Embryonic facial prominence (tissue), 1 donor: ENCODE measurements around the gene DNAH6.

ENCODE experiments used
- DNase-seq: peaks from one replicate; pipeline ENCODE4 v3.0.0-alpha.2; 2016; ENCODE audit errors: extremely low spot score

DNAH6 gene

DNA sequence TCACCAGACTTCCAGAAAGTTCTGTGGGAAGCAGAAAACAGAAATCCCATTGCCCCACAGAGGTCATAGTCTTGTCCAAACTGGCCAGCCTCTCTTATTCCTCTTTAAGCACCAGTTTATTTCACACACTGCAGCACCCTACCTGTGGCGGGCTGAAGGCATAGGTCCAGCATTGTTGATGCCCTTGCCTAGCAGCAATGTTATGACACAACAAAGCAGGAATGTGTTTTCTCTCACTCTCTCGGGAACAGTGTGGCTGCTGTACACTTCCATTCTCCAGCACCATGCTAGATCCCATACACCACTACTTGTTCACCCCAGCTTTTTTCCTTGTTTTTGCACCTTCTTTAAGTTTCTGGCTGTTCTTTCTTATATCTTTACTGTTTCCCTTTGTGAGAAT is 181.6 kb downstream of the DNAH6 start:
- no peak for DNase-seq

DNA sequence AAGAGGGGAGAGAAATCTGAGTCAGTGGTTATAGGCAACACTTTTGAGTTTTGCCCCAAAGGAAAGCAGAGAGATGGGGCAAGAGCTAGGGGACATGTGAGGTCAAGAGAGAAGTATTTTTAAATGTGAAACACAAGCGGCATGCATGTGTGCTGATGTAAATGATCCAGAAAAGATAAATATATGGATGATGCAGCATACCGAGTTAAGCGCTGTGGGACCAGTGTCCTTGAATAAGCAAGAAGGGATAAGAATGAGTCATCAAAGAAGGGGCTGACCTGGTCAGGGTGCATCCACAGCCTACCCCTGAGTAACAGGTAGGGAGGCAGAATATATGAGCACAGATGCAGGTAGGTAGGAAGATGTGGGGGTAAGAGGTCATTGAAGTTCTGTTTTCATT is 183.7 kb downstream of the DNAH6 start:
- DNase-seq: no peak

DNA sequence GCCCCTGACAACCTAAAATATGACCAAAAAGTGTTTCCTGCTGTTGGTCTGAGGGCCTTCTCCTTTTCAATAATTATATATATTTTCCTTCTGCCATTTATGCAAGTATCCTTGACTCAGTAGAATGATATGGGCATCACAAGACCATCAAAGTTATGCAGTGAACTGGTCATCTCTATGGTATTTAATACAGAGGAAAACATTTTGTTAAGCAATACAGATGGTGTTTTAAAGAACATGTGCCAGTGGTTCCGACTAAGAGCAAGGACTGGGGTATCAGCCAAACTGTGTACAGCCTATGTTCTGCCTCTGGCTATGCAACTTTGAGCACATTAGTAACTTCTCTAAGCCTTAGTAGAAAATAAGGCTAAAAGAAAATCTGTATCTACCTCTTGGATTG is 185.6 kb downstream of the DNAH6 start:
- no peak for DNase-seq

DNA sequence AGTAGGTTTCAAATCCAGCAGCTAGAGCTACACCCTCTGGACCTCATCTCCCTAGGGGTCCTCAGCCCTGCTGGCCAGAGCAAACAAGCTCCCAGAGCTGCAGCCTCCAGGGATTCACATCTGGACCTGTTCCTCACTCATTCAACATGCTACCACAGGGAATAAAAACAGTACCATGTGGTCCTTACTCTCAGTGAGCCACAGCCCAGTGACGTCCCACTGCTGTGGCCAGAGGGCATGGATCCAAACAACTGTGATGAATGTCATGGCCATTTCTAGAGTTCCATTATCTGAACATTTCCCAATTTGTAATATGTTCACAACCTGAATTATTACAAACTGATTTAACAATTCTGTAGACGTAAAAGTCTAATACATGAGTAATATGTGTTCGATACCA is 186.6 kb downstream of the DNAH6 start:
- DNase-seq: no peak

DNA sequence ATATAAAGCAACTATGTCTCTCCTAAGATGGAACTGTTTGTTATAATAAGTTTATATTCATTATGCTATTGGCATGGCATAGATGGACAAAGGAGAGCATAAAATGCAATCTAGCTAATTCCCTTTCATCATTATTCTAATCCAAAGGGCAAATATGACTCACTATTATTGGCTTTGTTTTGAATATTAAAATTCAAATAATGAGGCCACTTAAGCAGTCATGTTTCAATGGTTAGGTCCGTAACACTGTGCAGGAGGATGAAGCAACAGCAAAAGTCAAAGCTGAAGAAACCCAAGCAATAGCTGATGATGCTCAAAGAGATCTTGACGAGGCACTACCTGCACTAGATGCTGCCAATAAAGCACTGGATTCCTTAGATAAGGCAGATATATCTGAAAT is 187.5 kb downstream of the DNAH6 start:
- no peak for DNase-seq

DNA sequence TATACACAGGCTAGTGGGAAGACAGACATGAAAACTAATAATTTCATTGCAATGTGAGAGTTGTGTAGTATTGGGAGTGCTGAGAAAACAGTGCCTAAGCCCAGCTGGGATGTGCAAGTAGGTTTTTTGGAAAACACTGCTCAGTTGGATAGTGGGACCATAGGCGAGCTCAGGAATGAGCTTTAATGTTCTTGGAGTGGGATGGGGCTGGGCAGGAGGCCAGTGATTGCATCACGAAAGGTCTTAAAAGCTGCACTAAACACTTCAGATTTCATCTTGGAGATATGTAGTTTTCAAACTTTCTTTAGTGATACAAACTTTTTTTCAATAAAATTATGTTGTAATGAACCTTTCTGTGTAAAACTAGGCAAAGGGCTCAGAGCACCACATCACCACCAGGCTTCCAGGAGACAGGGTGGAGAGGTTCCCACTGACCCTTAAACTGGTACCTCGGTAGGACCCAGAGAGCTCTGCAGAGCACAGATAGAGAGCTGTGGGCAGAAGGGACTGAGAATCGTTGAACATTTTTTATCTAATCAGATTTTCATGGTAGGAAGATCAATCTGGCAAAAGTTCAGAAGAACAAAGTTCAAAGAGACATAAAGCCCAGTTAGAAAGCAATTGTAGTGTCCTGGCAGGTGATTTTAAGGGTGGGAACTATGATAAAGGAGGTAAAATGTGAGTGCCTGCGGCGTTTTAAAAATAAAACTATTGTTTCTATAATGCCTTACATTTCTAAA is 188.4 kb downstream of the DNAH6 start:
- DNase-seq: no peak

DNA sequence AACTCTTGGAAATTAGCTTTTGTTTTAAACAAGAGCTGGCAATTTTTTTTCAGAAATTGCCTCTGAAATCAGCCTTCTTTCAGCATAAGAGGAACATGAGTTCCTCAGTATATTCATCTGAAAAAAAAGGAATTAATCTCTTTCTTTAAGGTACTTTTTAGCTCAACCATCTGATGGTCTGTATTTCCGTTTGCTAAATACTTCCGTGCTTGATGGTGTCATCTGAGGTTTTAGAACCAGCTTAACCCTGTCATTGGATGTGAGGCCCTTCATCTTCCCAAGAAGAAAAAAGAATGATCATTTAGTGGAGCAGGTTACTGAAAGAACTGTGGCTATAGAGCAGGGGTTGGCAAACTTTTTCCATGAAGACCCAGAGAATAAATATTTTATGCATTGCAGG is 189.6 kb downstream of the DNAH6 start:
- DNase-seq: no peak

DNA sequence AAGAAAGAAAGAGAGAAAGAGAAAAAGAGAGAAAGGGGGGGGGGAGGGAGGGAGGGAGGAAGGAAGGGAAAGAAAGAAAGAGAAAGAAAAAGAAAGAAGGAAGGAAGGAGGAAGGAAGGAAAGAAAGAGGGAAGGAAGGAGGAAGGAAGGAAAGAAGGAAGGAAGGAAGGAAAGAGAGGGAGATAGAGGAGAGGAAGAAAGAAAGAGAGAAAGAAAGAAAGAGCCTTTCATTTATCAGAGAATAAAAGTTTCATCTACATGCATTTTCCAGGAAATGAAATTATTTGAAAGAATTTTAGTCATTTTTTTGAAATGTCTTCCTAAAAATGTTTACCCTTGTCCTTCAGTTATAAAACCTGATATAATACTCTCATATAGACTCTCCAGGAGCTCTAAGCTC is 192.1 kb downstream of the DNAH6 start:
- DNase-seq: no peak

DNA sequence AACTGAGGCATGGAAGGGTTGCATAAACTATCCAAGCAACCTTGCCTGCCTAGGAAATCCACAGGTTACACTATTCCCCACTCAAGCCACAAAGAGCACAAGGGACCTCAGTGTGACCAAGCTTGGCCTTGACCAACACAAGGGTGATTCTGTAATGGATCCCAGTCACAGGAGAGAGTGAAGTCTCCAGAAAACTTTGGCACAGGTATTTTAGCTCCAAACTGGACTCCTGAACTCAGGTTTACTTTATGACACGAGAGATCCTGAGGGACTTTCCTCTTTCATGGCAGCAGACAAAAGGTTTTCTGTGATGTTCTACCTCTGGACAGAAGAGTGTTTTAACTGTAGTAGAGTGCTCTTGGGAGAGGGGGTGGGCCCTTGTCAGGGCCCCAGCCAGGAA is 195.4 kb downstream of the DNAH6 start:
- DNase-seq: no peak

DNA sequence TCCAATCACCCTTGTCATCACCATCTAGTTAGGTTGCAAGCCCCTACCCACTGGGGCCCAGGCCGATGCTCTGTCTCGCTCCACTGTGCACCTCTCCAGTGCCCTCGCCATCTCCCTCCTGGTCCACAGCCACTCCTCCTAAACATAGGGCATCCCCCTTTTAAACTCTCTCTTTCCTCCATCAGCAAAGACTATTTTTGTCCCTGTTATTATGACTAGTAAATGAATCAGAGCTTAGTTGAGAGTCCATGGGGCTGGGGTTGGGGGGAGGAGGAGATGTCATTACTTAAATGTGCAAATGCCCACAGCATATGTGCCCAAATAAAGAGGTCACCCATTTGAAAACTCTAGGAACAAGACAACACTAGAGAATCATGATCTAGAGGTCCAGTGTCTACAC is 197.1 kb downstream of the DNAH6 start:
- DNase-seq: no peak

DNA sequence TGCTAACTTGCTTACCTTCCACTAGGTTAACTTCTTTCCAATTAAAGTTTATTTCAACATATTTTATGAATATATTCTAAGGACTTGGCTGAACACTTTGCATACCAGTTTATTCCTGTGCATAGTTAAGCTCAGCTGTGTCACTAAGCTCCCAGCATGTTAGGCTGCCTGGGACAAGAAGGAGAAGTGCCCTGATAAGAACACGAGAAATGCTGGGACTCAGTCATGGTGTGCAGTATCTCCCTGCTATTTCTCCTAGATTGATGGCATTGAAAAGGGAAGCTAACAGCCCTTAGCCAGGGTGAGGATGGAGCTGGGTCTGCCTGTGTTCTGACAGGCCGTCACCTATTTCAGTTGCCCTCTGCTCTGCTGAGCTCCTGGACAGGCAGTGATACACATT is 200.3 kb downstream of the DNAH6 start:
- DNase-seq: no peak

DNA sequence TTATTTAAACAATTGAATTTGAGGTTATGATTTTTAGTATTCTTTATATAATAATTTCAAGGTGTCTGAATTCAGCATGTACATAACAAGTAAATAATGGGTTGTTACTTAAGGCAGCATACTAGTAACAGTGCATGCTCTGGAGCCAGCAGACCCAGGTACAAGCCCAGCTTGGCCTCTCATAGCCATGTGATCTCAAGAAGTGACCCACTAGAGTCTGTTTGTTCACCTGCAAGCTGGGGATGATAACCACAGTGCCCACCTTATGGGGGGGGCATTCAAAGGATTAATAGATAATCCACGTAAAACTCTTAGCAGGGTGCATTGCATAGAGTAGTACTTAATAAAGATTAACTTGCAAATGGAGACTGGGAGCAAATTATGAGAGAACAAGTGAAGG is 201.0 kb downstream of the DNAH6 start:
- DNase-seq: no peak

DNA sequence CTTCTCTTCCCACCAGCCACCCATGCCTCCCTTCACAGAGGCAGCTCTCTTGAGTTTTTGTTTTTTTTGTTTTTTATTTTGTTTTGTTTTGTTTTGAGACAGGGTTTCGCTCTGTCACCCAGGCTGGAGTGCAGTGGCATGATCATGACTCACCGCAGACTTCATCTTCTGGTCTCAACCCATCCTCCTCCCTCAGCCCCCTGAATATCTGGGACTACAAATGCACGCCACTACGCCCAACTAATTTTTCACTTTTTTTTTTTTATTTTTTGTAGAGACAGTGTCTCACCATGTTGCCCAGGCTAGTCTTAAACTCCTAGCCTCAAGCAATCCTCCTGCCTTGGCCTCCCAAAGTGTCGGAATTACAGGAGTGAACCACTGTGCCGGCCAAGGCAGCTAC is 203.1 kb downstream of the DNAH6 start:
- DNase-seq: no peak

DNA sequence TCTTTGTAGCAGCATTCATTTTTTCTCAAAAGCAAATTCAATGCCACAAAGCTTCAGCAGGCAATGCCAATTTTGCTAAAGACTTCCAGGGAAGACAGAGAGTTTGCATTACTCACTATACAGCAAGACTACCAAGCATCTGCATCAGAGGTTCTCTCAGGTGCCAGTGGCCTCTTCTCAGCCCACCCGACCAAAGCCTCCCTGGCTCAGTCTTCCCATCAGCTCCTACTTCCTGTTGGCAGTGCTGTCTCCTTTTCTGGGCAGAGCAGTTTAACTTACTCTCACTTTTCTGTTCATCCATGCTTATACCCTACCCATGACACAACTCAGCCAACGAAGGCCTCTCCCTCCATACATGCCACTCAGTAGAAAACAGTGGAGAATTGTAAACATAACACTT is 207.5 kb downstream of the DNAH6 start:
- DNase-seq: no peak

DNA sequence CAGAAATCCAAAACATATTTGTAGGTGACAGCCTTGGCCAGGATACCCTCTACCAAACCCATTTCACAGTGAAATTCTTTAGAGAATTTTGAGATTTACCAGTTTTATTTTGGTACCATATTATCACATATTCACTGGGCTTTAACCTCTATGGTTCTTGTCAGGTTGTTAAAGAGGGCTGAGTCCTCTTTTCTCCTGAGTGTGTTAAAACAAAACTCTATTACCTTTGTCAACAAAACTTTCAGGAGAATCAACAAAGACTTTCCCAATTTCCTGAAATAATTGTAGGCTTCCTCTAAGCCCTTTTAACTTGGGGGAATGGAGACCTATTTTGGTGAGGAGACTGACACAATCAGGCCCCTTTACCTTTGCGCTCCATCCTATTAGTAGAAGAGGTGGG is 209.4 kb downstream of the DNAH6 start:
- no peak for DNase-seq

DNA sequence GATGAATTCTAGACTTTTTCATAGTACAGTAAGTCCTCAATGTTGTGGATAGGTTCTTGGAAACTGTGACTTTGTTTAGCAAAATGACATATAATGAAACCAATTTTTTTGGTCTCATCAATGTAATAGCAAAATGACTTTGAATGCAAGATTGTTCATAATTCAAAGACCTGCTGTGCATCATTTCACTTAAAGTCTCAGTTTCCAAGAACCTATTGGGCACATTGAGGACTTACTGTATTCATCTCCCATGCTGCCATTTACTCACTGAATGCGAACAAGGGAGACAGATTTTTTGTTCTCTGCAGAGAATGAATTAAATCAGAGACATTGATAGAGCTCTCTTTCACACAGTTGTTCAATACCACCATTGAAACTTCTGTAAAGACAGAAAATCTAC is 211.0 kb downstream of the DNAH6 start:
- no peak for DNase-seq

DNA sequence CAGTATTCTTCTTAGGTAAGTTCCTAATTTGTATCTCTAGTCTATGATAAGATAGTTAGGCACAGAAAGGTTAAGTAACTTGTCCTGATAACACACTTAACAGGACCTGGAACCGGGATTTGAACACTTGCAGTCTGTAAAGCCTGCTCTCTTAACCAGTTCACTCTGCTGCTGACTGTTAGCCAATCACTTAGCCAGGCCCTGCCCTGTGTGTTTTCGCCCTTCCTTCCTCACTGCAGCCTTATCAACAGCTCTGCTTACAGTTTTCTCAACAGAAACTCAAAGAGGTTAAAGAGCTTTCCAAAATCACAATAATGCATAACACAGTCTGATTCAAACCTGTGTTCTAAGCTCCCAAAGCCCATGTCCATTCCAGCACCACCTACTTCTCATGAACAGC is 212.9 kb downstream of the DNAH6 start:
- no peak for DNase-seq

DNA sequence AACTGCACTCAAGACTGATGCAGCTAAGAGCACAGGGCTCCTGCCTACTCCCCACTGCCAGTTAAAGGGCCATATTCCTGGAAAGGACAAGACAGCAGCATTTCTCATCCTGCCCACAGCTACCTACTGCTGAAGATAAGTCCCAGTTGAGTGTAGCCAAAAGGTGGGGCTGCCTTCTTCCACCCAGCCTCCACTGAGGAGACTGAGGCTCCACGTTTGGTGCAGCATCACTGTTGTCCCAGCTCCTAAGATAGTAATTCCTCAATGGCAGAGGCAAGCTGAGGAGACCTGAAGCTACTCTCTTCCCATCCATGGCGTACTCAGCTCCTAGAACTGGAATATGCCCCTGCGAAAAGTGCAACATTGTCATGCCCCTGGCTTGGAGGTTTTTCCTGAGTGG is 214.9 kb downstream of the DNAH6 start:
- DNase-seq: no peak

DNA sequence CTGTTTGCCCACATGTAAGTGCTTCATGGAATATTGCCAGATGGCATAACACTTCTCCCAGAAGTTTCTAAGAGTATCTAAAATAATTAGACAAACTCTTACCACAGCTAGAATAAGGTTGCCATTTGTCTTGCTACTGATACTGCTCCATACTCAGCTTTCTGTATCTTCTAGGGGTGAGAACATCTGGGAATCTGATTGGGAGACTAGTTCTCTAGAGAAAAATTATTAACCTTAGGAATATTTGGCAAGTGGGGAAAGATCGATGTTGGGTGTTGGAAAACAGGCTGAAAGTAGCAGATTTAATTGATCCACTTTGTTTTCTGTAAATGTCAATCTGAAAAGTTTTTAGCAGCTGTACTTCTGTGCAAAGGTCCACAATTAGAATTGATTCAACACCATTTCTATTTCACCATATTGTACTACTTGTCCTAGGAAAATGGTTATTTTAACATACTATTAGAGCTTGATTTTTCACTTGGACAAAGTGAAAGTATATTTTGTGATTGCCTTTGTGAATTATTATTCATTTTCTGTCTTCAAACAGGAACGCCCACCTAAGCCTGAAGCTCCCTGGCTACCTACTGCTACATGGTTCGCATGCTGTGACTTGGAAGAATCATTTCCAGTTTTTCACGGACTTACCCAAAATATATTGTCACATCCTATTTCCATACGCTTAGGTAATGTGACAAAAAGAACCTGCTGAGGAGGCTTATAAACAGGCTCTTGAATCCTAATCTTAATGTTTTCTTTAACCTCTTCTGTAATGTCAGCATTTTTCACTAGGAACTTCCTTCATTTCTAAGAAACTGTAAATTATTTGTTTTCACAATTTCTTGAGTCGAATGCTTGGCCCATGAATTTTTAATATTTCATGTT is 216.8 kb downstream of the DNAH6 start:
- DNase-seq: no peak

DNA sequence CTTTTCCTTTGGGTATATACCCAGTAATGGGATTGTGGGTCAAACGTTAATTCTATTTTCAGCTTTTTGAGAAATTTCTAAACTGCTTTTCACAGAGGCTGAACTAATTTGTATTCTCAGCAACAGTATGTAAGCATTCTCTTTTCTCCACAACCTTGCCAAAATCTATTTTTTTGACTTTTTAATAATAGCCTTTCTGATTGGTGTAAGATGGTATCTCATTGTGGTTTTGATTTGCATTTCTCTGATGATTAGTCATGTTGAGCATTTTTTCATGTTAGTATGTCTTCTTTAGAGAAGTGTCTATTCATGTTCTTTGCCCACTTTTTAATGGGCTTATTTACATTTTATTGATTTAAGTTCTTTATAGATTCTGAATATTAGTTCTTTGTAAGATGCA is 219.1 kb downstream of the DNAH6 start:
- no peak for DNase-seq

DNA sequence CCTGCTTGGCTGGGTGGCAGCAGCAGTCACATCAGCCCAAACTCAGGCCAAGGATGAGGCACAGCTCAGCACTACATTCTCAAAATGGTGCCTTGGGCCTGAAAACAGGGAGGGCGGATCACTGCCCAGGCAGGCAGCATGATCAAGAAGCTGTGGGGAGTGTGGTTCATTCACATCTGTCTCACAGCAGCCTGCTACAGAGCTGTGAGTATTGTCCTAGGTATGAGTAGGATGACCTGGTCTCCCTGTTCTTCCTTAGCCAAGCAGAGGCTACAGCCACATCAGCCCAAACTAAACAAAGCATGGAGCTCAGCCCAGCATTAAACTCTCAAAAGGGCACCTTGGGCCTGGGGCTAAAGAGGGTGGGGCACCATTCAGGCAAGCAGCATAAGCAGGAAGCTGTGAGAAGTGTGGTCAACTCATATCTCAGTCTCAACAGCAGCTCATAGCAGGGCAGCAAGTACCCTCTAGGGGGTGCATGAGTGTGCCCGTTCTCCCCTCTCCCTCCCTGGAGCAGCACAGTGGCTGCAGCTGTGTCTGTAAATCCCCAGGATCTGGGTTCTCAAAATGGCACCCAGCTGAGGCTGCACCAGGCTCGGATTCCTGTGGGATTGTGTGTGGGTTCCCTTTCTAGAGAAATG is 225.0 kb downstream of the DNAH6 start:
- no peak for DNase-seq

DNA sequence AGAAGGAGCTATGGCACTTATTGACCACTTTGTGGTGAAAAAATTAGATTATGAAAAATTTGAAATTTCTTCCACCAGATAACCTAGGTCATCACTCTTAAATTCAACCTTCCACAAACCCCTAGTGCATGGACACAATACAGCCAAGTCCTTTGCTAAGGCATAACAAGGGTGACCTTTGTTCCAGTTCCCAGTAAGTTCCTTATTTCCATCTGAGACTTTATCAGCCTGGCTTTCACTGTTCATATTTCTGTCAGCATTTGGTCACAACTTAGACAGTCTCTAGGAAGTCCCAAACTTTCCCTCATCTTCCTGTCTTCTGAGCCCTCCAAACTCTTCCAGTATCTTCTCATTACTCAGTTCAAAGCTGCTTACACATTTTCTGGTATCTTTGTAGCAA is 232.0 kb downstream of the DNAH6 start:
- DNase-seq: no peak

DNA sequence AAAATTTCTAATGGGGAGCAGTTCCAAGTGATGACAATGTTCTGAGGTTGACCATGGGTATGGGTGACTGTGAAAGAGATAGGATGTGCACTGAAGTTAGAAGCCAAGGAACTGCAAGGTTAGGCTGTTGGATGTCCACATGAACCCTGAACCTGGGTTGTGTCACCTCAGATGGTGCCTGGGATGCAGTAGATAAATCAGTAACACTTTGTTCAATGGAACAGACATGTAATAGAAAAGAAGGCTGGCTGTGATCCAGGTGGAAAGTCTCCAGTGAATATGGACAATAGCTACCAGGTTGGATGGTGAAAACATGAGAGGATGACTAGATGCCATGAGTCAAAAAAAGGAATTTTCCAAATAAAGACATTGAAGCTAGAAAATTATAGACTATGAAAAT is 233.1 kb downstream of the DNAH6 start:
- no peak for DNase-seq
